GM19193 (cell line): ENCODE measurements around the gene ZBTB7B.

ENCODE experiments used
- POLR2A ChIP-seq: IDR thresholded peaks from 4 replicates; pipeline ENCODE4 v1.6.1; 2011; ENCODE audit not compliant: insufficient read depth, insufficient read length; ENCODE audit errors: extremely low read depth

Gene ZBTB7B

GRCh38 chr1:155061381-155062150, 59.0 kb downstream of the ZBTB7B start:
- TF ChIP-seq POLR2A, result no peak

DNA sequence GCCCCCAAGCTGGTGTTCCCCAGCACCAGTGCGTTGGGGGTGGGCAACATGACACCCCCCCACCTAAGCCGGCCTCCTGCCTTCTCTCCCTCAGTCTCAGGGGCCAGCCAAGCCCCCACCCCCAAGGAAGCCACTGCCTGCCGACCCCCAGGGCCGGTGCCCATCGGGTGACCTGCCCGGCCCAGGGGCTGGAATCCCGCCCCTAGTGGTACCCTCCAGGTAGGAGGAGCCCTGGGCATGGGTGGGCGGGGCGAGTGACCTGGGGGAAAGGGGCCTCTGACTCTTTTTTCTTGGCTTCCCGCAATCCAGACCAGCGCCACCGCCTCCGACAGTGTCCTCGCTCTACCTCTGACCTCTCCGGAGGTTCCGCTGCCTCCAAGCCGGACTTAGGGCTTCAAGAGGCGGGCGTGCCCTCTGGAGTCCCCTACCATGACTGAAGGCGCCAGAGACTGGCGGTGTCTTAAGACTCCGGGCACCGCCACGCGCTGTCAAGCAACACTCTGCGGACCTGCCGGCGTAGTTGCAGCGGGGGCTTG, 59.6 kb downstream of the ZBTB7B start:
- no peak for TF ChIP-seq POLR2A

DNA sequence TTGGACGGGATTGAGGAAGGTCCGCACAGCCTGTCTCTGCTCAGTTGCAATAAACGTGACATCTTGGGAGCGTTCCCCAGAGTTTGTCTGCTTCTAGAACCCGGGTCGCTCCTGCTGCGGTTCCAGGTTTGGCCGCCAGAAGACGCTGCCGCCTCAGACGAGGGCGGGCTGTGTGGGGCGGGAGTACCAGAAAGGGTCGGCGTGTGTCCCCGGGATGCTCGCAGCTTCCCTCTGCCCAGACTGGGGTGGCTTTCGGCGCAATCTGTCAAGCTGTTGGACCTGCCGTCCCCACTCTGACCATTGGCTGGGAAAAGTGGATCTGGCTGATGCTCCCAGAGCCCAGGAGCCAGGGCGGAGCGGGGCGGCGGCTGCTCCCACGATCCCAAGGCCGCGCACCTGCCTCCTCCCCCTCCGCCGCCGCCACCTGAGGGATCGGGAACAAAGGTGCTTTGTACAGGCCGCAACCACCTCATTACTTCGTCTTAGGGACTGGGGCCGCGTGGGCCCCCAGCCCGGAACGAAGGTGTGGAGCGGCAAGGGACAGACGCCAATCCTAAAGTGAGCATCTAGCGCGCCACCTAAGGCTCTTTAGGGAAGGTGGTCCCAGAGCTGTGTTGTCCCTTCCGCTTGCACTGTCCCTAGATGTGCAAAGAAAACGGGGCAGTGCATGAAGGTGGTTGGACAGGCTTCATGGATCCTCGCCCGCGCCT, 60.3 kb downstream of the ZBTB7B start:
- TF ChIP-seq POLR2A, result no peak

GRCh38 chr1:155063550-155064110, 61.0 kb downstream of the ZBTB7B start, which contains the start of gene EFNA4:
Gene EFNA4 (plus strand): TSS chr1:155063740. CDS start chr1:155063824, 84 bp downstream.
- peak; percentile 68 for TF ChIP-seq POLR2A

DNA sequence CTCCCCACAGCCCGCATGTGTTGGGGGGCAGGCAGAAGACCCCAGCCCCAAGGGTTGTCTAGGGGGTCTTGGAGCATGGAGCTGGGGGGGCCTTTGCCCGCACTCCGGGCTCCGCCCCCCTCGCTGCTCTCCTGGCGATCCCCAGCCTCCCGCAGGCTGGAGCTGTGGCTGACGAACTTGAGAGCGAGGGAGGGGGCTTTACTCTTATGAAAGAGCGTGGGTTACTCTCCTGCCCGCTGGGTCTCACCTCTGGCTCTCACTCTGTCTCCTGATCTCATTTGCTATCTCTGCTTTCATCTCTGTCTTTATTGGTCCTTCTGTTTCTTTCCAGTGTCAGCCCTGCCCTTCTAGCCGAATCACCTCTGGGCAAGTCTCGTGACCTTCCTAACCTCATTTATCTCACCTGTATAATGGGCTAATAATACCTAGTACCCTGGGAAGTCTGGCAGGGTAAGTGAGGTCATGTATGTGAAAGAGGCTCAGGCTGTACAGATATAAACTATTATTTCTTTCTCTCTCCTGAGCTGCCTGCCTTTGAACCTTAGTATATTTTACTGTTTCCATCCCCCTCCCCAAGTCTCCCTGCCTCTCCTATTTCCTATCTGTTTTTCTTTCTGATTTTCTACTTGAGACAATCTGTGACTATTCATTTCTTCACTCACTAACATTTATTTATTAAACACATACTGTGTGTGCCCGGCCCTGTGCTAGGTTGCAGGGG, 61.7 kb downstream of the ZBTB7B start:
- no peak for TF ChIP-seq POLR2A

- TF ChIP-seq POLR2A, result no peak
Measured at GRCh38 chr1:155064832-155065429, 62.3 kb downstream of the ZBTB7B start.

GRCh38 chr1:155066777-155067176, 64.2 kb downstream of the ZBTB7B start:
- no peak for TF ChIP-seq POLR2A
